Stimulated activated CD8-positive, alpha-beta memory T cell treated with anti-CD3 and anti-CD28 coated beads, Interleukin-12 subunit alpha, Interleukin-12 subunit beta, amount 100 ng/mL, for 24 hours (primary cell): ENCODE results near the gene MTG1.
"Not testable (repeated sequence)": the region's sequence is repeated elsewhere in the genome, so short reads cannot be mapped to it uniquely, and the experiment has no call there.

Source experiments
- DNase-seq: peaks from one replicate; pipeline ENCODE4 v3.0.0-alpha.2; 2020; ENCODE audit errors: extremely low read depth

Gene MTG1

GRCh38 chr10:133359554-133359971 is 34.4 kb upstream of the MTG1 start:
- no peak for DNase-seq

GRCh38 chr10:133359972-133360610 is 33.9 kb upstream of the MTG1 start:
- no peak for DNase-seq

DNA sequence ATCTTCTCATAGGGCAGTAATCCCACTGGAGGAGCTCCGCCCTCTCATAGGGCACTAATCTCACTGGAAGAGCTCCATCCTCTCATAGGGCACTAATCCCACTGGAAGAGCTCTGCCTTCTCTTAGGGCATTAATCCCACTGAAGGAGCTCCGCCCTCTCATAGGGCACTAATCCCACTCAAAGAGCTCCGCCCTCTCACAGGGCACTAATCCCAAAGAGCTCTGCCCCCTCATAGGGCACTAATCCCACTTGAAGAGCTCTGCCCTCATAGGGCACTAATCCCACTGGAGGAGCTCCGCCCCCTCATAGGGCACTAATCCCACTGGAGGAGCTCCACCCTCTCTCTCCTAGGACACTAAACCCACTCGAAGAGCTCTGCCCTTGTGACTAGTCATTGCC is 32.7 kb upstream of the MTG1 start:
- no peak for DNase-seq

DNA sequence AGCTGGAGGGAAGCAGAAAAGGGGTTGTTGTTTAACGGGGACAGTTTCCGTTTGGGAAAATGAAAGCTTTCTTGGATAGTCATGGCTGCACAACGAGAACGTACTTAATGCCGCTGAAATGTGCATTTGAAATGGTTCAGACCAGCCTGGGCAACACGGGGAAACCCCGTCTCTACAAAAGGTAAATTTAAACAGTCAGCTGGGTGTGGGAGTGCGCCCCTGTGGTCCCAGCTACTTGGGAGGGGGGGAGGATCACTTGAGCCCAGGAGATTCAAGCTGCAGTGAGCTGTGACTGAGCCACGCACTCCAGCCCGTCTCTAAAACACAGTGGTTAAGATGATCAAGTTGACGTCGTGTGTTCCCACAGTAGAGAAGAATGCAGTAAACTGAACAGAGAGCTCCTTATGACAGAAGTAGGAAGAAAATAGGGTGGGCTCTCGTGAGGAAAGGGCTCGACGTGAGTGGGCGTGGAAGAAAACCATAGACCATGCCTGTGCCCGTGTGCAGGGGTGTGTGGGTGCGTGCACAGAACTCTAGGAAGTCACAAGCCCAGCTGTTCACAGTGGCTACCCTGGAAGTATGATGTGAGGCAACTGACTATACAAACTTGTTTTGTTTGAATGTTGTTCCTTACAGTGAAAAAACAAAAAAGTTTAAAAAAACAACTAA is 32.0 kb upstream of the MTG1 start:
- no peak for DNase-seq

GRCh38 chr10:133362846-133363245 is 31.1 kb upstream of the MTG1 start:
- no peak for DNase-seq

DNA sequence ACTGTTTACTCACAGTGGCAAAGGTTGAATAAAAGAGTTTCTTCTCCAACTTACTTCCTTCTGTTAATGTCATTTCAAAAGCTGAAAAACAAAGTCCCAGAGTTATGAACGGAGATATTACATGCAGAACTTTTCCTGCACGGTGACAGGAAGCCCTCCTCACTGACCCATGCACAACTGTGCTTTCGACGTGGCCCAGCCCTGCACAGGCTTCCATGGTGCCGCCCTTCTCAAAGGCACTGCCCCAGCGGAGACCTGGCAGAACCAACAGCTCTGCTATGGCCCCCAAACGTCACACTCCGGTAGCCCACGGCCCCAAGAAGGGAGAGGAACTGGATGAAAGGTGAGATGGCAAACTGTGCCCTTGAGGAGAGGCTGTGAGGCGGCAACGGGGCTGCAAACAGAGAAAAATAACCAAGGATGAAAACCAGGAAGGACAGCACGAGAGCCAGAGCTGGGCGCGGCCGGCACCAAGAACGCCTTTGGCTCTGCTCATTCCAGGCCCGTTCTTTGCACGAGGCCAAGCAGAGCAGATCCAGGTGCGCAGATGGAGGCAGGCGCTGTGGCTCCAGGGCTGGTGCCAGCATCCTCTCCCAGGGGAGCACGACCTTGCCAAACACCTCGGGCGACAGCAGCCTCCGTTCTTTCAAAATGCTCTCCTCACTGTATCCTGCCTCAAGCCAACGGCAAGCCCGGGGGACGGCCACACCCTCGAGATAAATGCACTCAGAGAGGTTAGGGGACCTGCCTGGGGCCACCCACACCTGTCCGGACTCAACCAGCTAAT is 29.1 kb upstream of the MTG1 start:
- no peak for DNase-seq

GRCh38 chr10:133365461-133366129 is 28.4 kb upstream of the MTG1 start:
- no peak for DNase-seq

DNA sequence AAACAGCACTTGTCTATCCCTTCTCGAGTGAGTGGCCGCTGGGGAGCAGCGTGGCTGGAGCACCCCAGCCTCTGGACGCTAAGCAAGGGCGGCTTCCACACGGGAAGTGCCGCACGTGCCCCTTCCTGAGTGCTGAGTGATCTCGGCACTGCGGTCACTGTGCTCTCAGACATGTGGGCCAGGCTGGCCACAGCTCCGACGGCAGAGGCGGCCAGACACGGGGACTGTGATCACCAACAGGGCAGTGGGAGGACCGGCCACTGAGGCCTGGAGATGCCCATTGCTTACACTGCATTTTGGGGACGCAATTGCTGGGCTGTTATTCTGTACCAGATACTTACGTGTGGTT is 27.9 kb upstream of the MTG1 start:
- no peak for DNase-seq

- DNase-seq: no peak
These were observed 27.2 kb upstream of the MTG1 start for GRCh38 chr10:133366751-133367150.

DNA sequence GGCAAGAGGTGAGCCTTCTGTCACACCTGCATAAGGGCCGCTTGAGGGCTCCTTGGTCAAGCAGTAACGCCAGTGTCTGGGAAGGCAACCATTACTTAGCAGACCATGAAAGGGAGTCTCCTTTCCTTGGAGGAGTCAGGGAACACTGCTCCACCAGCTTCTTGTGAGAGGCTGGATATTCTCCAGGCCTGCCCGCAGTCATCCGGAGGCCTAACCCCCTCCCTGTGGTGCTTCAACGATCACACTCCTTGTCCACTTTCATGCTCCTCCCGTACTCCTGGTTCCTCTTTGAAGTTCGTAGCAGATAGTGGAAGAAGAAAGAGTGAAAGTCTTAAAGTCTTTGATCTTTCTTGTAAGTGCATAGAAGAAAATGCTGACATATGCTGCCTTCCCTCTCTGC is 26.5 kb upstream of the MTG1 start:
- DNase-seq: not testable (repeated sequence)

GRCh38 chr10:133368153-133368552 is 25.8 kb upstream of the MTG1 start:
- DNase-seq: no peak

DNA sequence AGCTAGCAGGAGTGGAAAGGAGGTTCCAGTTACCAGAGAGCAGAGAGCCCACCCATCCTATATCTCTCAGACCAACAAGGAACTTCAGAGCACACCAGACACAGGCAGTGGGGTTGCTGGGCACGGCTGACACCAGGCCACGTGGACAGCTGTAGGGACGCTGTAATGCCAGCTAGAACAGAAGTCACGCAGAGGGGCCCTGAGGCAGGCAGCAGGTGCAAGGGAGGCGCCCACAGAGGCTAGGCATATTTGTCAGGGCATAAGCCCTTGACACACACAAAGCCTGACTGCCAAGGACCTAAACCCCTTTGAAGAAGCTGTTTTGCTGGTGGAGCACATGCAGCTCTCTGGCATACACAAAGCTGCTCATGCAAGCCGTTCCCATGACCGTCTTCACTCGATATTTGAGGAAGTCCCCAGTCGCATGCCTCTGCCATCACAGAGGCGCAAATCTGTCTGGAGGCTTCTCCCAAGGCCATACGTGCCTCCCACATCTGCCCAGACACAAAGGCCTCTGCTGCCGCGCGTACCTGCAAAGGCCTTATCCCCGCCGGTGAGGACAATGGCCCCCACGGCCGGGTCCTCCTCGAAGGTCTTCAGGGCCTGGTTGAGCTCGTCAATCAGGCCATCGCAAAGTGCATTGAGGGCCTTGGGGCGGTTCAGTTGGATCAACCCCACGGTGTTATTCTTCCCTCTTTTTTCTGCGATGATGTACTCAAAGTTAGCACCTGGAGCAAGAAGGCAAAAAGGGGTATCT is 23.7 kb upstream of the MTG1 start:
- DNase-seq: no peak

GRCh38 chr10:133372507-133372906 is 21.4 kb upstream of the MTG1 start:
- DNase-seq: no peak

- peak; percentile 84 for DNase-seq
These were observed 20.5 kb upstream of the MTG1 start, which contains the start of gene ECHS1 for GRCh38 chr10:133373174-133374090. Gene ECHS1, minus strand, starts transcription at chr10:133373354. Its CDS starts 21 bp downstream, at chr10:133373333.

- no peak for DNase-seq
These were observed 18.4 kb upstream of the MTG1 start for GRCh38 chr10:133375357-133376115.

- not testable (repeated sequence) for DNase-seq
These were observed 17.8 kb upstream of the MTG1 start for GRCh38 chr10:133376183-133376582.

- no peak for DNase-seq
These were observed 16.7 kb upstream of the MTG1 start for GRCh38 chr10:133377025-133377817.

GRCh38 chr10:133377818-133378250 is 16.1 kb upstream of the MTG1 start:
- no peak for DNase-seq
